Activated CD4-positive, alpha-beta T cell treated with anti-CD3 and anti-CD28 coated beads for 48 hours (primary cell): Measurements from ENCODE around the gene DDX56.
A peak's percentile ranks its signal among the peaks of the same experiment; 100 is the strongest.
"Not testable (repeated sequence)": the region's sequence is repeated elsewhere in the genome, so short reads cannot be mapped to it uniquely, and the experiment has no call there.

ENCODE experiments used
- DNase-seq: peaks from one replicate; pipeline ENCODE4 v3.0.0-alpha.2; 2020

DDX56 gene

DNA sequence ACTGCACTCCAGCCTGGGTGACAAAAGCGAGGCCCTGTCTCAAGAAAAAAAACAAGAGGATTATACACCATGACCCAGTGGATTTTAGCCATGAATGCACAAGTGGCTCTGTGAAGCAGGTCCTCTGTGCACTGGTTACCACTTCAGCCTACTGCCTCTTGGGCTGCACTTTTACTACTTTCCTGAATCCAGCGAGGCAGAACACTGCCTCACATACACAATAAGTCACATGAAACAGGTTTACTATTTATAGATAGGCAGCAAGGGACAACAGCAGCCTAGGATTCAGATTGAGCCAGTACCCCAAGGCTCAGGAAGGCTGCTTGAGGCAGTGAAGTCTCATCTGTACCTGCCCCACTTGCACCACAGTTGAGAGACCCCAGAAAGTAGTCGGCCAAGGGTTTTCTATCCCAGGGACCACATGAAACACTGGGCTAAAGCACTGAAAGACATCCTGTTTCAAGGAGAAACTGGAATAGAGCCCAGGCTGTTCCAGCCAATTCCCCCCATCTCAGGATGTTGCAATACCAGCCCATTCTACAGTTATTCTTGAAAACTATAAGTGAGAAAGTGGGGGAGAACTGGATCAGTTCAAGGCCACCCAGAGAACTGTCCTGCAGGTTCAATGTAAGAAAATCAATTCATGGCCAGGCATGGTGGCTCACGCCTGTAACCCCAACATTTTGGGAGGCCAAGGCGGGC, 22.4 kb upstream of the DDX56 start:
- no peak for DNase-seq

DNA sequence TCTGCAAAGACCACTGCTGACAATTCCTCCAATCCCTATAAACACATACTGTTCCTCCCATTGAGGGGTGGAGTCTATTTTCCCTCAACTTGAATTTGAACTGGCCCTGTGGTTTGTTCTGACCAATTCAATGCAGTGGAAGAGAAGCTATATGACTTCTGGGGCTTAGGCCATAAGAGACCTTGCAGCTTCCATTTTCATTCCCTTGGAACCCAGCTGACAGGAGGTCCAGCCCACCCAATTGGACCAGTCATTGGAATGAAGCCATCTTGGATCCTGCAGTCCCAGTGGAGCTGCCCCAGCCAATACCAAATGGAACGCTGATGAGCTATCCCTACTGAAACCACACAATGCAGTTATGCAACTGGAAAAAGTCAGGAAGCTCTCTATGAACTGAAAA, 17.2 kb upstream of the DDX56 start:
- no peak for DNase-seq

DNA sequence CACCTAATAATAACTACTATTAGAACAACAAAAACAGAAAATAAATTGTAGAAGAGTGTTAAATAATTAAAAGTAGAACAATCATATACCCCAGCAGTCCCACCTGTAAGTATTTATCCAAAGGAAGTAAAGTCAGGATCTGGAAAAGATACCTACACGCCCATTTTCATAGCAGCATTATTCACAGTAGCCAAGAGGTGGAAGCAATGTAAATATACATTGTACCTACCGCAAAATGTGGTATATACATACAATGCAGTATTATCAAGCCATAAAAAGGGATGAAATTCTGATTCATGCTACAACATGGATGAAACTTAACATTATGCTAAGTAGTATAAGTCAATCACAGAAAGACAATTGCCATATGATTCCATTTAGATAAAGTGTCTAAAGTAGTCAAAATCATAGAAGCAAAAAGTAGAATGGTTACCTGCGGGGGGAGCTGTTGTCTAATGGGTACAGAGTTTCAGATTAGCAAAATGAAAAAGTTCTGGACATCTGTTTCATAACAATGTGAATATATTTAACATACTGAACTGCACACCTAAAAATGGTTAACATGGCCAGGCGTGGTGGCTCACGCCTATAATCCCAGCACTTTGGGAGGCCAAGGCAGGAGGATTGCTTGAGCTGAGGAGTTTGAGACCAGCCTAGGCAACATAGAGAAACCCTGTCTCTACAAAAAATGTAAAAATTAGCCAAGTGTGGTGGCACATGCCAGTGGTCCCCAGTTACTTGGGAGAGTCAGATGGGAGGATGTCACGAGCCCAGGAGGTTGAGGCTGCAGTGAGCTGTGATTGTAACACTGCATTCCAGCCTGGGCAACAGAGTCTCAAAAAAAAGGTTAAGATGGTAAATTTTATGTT, 14.4 kb upstream of the DDX56 start:
- DNase-seq = peak; percentile 66

DNA sequence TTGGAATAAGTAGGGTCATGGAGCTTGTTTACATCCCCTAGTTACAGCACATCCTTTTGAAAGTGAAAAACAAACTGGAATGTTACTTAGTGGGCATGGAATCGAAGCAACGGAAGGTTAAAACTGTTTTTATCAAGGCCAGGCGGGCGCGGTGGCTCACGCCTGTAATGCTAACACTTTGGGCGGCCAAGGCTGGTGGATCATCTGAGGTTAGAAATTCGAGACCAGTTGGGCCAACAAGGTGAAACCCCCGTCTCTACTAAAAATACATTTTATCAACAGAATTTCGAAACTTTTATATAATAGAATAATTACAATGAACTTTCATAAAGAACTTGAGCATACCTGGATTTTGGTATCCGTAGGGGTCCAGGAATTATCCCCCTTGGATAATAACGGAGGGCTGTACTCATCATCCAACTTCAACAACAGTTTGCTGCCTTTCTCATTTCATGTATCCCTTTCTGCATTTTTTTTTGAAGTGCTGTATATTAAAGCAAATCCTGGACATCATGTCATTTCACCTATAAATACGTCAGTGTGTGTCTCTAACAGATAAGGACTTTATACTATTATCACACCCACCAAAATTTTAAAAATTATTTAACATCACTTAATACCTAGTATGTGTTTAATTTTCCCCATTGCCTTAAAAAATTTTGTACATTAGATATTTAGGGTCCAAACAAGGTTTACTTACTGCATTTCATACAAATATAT, 9.6 kb upstream of the DDX56 start:
- no peak for DNase-seq

DNA sequence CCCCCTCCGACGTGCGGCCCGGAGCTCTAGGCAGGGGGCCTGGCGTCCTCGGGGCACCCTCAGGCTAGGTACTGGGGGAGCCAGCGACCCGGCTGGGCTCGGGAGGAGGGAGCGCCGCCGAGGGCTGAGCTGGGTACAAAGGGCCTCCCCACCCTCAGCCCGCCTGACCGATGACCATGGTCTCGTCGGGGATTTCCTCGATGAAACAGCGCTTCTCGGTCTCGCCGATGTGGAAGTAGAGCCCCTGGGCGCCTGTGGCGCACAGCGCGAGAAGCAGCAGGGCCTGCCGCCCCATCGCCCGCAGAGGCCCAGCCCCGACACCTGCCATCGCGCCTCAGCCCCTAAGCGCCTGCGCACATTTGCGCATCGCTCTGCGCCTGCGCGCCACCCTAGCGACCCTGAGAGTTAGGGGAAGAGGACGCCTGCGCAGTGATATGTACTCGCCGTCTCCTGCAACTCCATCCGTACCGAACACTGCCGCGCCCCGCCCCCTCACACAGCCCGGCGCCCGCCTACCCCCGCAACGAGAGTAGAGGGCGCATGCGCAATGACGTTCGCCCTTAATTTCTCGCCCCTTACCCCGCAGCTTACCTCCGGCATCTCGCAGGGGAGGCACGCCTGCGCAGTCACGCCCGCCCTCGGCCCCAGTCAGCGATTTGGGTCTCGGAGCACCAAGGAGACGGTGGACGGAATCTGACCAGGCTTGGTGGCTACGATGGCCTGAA, 8.3 kb upstream of the DDX56 start, which contains the start of gene TMED4:
Gene TMED4 (minus strand): TSS at position 353 of the 725 bp plus-strand sequence. CDS start 25 bp downstream, at position 328.
- peak; percentile 100 for DNase-seq

GRCh38 chr7:44580945-44581878, 7.5 kb upstream of the DDX56 start:
- DNase-seq = peak; percentile 64

DNA sequence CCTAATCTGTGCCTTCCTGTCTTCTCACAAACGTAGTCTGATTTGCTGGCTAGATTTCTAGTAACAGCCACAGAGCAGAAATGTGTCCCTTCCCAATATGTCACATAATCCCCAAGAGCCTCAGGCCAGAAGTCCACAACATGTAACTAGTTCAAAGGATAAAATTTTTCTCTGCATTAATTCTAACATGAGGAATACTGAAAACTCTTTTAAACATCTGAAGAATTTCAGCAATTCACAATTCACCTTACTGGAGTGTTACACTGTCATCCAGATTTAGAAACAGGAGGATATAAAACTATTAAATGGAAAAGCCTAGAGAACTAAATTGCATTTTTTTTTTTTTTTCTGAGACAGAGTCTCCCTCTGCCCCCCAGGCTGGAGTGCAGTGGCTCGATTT, 2.5 kb upstream of the DDX56 start:
- DNase-seq = no peak

DNA sequence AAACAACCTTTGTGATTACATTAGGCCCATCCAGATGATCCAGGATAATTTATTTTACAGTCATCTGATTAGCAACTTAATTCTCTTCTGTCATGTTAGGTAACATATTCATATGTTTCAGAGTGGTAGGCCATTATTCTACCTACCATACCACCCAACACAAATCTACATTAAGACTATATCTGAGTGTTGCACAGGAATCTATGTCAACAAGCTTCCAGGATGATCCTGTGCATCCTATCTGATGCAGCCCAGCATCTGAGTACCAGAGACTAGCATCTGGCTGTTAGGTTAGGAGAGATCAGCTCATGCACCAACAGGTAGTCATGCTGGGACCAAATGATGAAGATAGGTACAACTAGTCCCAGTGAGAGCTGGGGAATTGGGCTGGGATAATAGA, 1.3 kb upstream of the DDX56 start:
- no peak for DNase-seq

DNA sequence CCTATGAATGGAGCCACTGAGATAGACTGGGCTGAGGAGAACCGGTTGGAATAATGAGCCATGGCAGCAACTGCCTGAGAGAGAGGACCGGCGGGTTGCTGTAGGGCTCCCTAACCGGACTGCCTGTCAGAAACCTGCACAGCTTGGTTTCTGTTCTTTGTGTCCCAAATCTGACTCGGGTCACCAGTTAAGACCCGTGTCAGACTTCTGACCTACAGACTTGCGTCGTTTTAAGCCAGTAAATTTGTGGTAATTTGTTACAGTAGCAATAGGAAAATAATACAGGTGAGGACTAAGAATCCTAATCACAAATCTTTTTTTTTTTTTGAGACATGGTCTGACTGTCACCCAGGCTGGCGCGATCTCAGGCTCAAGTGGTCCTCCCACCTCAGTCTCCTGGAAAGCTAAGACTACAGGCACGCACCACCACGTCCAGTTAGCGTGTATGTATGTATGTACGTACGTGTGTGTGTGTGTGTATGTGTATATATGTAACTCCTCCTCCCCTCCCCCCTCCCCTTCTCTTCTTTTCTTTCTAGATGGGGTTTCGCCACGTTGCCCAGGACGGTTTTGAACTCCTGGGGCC, 672 bp upstream of the DDX56 start:
- no peak for DNase-seq

GRCh38 chr7:44572771-44573170, 937 bp downstream of the DDX56 start:
- no peak for DNase-seq

DNA sequence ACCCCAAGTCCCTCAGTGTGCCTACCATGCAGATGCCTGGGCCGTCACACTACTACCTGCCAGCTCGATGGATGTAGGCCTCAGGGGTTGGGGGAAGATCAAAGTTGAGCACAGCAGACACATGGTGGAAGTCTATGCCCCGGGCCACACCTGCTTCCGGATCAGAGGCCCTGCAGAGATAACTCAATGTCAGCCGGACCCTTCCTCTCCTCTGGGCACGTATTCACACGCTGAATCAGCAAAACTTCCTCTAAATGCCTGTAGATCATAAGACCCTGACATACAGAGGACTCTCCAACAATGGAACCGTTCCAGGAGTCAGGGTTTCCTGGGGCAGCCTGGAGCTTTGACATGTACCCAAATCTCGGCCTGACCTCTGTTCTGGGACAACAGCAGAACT, 3.7 kb downstream of the DDX56 start:
- DNase-seq = no peak

DNA sequence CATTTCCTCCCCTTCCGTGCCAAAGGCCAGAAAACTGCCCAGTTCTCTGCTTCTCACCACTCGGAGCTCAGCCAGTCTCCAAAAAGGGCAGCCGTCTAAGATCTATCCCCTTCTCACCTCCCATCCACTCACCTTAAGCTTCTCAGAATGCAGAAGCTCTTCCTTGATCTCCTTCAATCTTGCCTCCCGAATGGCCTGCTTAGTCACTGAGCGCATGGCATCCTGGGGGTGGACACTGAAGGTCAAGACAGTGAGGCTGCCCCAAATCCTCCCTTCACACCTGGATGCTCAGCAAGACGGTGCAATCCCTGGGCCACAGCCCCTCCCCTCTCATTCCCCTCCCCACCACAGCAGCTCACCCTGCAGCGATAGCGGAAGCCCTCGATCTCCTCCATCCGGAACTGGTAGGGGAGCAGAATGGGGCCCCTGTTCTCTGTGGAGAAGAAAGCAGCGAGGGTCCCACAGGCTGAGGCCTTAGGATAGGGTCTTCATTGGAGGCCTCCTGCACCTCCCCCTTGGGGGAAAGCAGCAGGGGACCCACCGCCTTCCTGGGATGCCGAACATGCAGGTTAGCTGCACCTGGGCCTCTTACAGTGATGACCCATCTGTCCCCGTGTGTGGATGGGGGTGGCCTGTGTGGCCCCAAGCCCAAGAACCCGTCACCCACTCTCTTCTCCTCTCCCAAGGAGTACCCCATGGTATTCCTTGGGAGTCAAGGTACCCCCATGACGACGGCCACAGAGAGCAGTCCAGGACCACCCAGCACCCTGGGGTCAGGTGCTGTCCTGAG, 4.7 kb downstream of the DDX56 start:
- no peak for DNase-seq

DNA sequence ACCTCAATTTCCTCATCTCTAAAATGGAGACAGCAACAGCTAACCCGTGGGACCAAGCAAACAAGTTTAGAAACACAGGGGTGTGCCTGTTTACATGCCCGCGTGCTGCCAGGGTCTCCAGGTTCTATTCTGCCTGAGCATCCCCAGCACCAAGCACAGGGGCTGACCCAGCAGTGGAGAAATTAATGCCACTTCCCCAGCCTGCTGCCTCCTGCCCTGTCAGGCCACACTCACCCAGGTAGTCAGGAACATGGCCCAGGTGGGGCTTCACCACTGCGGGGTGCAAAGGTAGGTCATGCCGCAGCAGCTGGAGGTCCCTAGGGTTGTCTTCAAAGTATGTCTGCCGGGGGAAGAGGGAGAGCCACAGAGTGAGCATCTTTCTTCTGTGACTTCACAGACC, 5.8 kb downstream of the DDX56 start:
- no peak for DNase-seq

GRCh38 chr7:44566680-44567079, 7.0 kb downstream of the DDX56 start:
- no peak for DNase-seq

DNA sequence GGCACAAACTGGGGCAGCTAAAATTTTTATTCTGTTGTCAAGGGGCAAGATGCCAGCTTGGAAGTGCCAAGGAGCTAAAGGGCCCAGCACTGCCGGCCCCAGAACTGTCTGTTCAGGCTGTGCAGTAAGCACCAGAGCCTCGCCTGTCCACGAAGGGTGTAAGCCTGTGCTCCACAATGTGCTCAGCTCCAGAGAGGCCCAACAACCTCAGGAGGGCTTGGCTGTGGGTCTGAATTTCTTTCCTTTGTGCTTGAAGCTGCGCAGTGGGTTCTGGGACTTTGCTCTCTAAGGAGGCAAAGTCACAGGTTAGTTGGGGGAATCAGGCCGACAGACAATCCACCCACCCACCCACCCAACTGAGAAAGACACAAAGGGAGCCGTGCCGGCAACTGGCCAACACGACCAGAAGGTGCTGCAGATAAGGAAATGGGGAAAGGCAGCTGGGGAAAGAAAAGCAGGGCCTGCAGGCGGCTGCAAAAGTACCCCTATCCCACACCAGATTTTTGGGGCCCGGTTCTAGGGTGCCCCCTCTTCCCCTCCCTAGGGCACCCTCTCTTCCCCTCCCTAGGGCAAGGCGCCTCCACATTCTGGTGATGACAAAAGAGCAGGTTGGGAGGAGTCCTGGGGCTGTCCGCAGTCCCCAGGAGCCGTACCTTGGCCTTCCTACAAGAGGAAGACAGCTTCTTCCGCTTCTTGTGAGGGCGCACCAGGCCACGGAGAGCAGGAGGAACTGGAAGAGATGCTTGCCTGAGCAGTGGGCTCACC, 7.7 kb downstream of the DDX56 start:
- DNase-seq = no peak

- DNase-seq = peak; percentile 70
Measured at GRCh38 chr7:44565097-44565794, 8.5 kb downstream of the DDX56 start.

DNA sequence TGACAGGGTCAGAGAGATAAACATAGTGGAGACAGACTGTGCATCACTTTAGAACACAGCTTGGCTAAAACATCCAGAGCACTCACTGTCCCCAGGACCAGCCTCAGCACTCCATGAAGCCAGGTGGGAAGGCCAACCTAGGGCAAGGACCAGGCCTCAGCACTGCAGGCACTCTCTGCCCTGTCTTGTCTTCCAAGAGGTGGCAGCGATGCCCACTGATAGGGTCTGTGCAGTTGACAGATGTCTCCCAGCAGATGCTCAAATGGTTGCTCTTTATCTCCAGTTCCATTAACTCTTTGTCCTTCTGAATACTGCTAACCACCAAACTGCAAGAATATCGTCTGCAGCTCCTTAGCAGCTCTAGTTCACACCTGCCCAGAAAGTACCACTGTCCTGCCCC, 9.1 kb downstream of the DDX56 start:
- no peak for DNase-seq

GRCh38 chr7:44563171-44563679, 10.5 kb downstream of the DDX56 start:
- no peak for DNase-seq

- DNase-seq = not testable (repeated sequence)
Measured at GRCh38 chr7:44562622-44562962, 11.1 kb downstream of the DDX56 start.
